ENCODE data around the gene ABCG5.

ABCG5 gene

GRCh38 chr2:43810452-43810851 is 28.2 kb downstream of the ABCG5 start:
- TF ChIP-seq ZNF274 (IDR thresholded peaks at IDR 0.05; ENCODE audit: low read depth, low read length) (no peak), SUZ12 (IDR thresholded peaks at IDR 0.05; ENCODE audit: extremely low read depth, insufficient read depth, insufficient read length) (no peak), YY1 (IDR thresholded peaks at IDR 0.05; ENCODE audit: insufficient read depth, insufficient read length) (no peak)
- no peak overlapping the region for H3K4me3 ChIP-seq (ENCODE audit: insufficient read length, low read depth)
- peaks cover 4% of the 10 kb centered on the region for H3K36me3 ChIP-seq (ENCODE audit: insufficient read depth, insufficient read length, low read length)
- no peaks in the 10 kb centered on the region for H3K27me3 ChIP-seq (ENCODE audit: insufficient read depth, insufficient read length)
- no peaks in the 10 kb centered on the region for H3K4me1 ChIP-seq (ENCODE audit: insufficient read depth, insufficient read length)
- no peak overlapping the region for H3K9ac ChIP-seq (ENCODE audit: insufficient read length, low read depth)
- no peak for DNase-seq (ENCODE audit: low read depth, low spot score)
- H3K9me3 ChIP-seq (ENCODE audit: insufficient read depth, low read length) = no peaks in the 10 kb centered on the region

- peaks cover 6% of the 10 kb centered on the region for H3K36me3 ChIP-seq (ENCODE audit: insufficient read depth, insufficient read length, low read length)
- H3K27me3 ChIP-seq (ENCODE audit: insufficient read depth, insufficient read length) = no peaks in the 10 kb centered on the region
- no peaks in the 10 kb centered on the region for H3K9me3 ChIP-seq (ENCODE audit: insufficient read depth, low read length)
- TF ChIP-seq YY1 (IDR thresholded peaks at IDR 0.05; ENCODE audit: insufficient read depth, insufficient read length) (no peak), SUZ12 (IDR thresholded peaks at IDR 0.05; ENCODE audit: extremely low read depth, insufficient read depth, insufficient read length) (no peak), ZNF274 (IDR thresholded peaks at IDR 0.05; ENCODE audit: low read depth, low read length) (no peak)
- no peak overlapping the region for H3K9ac ChIP-seq (ENCODE audit: insufficient read length, low read depth)
- no peak for DNase-seq (ENCODE audit: low read depth, low spot score)
- no peak overlapping the region for H3K4me3 ChIP-seq (ENCODE audit: insufficient read length, low read depth)
- no peaks in the 10 kb centered on the region for H3K4me1 ChIP-seq (ENCODE audit: insufficient read depth, insufficient read length)
These were observed 32.0 kb downstream of the ABCG5 start for GRCh38 chr2:43806719-43807031.

- no peak for DNase-seq (ENCODE audit: low read depth, low spot score)
- TF ChIP-seq ZNF274 (IDR thresholded peaks at IDR 0.05; ENCODE audit: low read depth, low read length) (no peak), YY1 (IDR thresholded peaks at IDR 0.05; ENCODE audit: insufficient read depth, insufficient read length) (no peak), SUZ12 (IDR thresholded peaks at IDR 0.05; ENCODE audit: extremely low read depth, insufficient read depth, insufficient read length) (no peak)
- Histone ChIP-seq H3K4me3 (ENCODE audit: insufficient read length, low read depth) (no peak overlapping the region), H3K36me3 (ENCODE audit: insufficient read depth, insufficient read length, low read length) (peaks cover 6% of the 10 kb centered on the region), H3K27me3 (ENCODE audit: insufficient read depth, insufficient read length) (no peaks in the 10 kb centered on the region), H3K4me1 (ENCODE audit: insufficient read depth, insufficient read length) (no peaks in the 10 kb centered on the region), H3K9ac (ENCODE audit: insufficient read length, low read depth) (no peak overlapping the region), H3K9me3 (ENCODE audit: insufficient read depth, low read length) (no peaks in the 10 kb centered on the region)
These were observed 35.5 kb downstream of the ABCG5 start for GRCh38 chr2:43803113-43803512.

- H3K9me3 ChIP-seq (ENCODE audit: insufficient read depth, low read length) = no peaks in the 10 kb centered on the region
- peaks cover 6% of the 10 kb centered on the region for H3K36me3 ChIP-seq (ENCODE audit: insufficient read depth, insufficient read length, low read length)
- TF ChIP-seq YY1 (IDR thresholded peaks at IDR 0.05; ENCODE audit: insufficient read depth, insufficient read length) = no peak
- no peak for TF ChIP-seq SUZ12 (IDR thresholded peaks at IDR 0.05; ENCODE audit: extremely low read depth, insufficient read depth, insufficient read length)
- no peak for TF ChIP-seq ZNF274 (IDR thresholded peaks at IDR 0.05; ENCODE audit: low read depth, low read length)
- no peaks in the 10 kb centered on the region for H3K4me1 ChIP-seq (ENCODE audit: insufficient read depth, insufficient read length)
- no peaks in the 10 kb centered on the region for H3K27me3 ChIP-seq (ENCODE audit: insufficient read depth, insufficient read length)
- no peak overlapping the region for H3K4me3 ChIP-seq (ENCODE audit: insufficient read length, low read depth)
- DNase-seq (ENCODE audit: low read depth, low spot score) = no peak
- H3K9ac ChIP-seq (ENCODE audit: insufficient read length, low read depth) = no peak overlapping the region
These were observed 36.5 kb downstream of the ABCG5 start for GRCh38 chr2:43802135-43802534.

GRCh38 chr2:43800894-43801293 is 37.7 kb downstream of the ABCG5 start:
- no peaks in the 10 kb centered on the region for H3K4me1 ChIP-seq (ENCODE audit: insufficient read depth, insufficient read length)
- no peak for DNase-seq (ENCODE audit: low read depth, low spot score)
- H3K9ac ChIP-seq (ENCODE audit: insufficient read length, low read depth) = no peak overlapping the region
- no peaks in the 10 kb centered on the region for H3K27me3 ChIP-seq (ENCODE audit: insufficient read depth, insufficient read length)
- H3K36me3 ChIP-seq (ENCODE audit: insufficient read depth, insufficient read length, low read length) = peaks cover 3% of the 10 kb centered on the region
- no peak for TF ChIP-seq YY1 (IDR thresholded peaks at IDR 0.05; ENCODE audit: insufficient read depth, insufficient read length)
- TF ChIP-seq ZNF274 (IDR thresholded peaks at IDR 0.05; ENCODE audit: low read depth, low read length) = no peak
- TF ChIP-seq SUZ12 (IDR thresholded peaks at IDR 0.05; ENCODE audit: extremely low read depth, insufficient read depth, insufficient read length) = no peak
- no peak overlapping the region for H3K4me3 ChIP-seq (ENCODE audit: insufficient read length, low read depth)
- H3K9me3 ChIP-seq (ENCODE audit: insufficient read depth, low read length) = no peaks in the 10 kb centered on the region

- Histone ChIP-seq H3K9ac (ENCODE audit: insufficient read length, low read depth) (no peak overlapping the region), H3K4me1 (ENCODE audit: insufficient read depth, insufficient read length) (no peaks in the 10 kb centered on the region), H3K27me3 (ENCODE audit: insufficient read depth, insufficient read length) (no peaks in the 10 kb centered on the region), H3K36me3 (ENCODE audit: insufficient read depth, insufficient read length, low read length) (no peaks in the 10 kb centered on the region), H3K9me3 (ENCODE audit: insufficient read depth, low read length) (no peaks in the 10 kb centered on the region), H3K4me3 (ENCODE audit: insufficient read length, low read depth) (no peak overlapping the region)
- DNase-seq (ENCODE audit: low read depth, low spot score) = no peak
- TF ChIP-seq YY1 (IDR thresholded peaks at IDR 0.05; ENCODE audit: insufficient read depth, insufficient read length) (no peak), SUZ12 (IDR thresholded peaks at IDR 0.05; ENCODE audit: extremely low read depth, insufficient read depth, insufficient read length) (no peak), ZNF274 (IDR thresholded peaks at IDR 0.05; ENCODE audit: low read depth, low read length) (no peak)
These were observed 40.3 kb downstream of the ABCG5 start for GRCh38 chr2:43798300-43798699.

- H3K27me3 ChIP-seq (ENCODE audit: insufficient read depth, insufficient read length) = no peaks in the 10 kb centered on the region
- no peak overlapping the region for H3K4me3 ChIP-seq (ENCODE audit: insufficient read length, low read depth)
- H3K4me1 ChIP-seq (ENCODE audit: insufficient read depth, insufficient read length) = no peaks in the 10 kb centered on the region
- no peaks in the 10 kb centered on the region for H3K36me3 ChIP-seq (ENCODE audit: insufficient read depth, insufficient read length, low read length)
- no peak for DNase-seq (ENCODE audit: low read depth, low spot score)
- H3K9ac ChIP-seq (ENCODE audit: insufficient read length, low read depth) = no peak overlapping the region
- TF ChIP-seq SUZ12 (IDR thresholded peaks at IDR 0.05; ENCODE audit: extremely low read depth, insufficient read depth, insufficient read length) (no peak), YY1 (IDR thresholded peaks at IDR 0.05; ENCODE audit: insufficient read depth, insufficient read length) (no peak), ZNF274 (IDR thresholded peaks at IDR 0.05; ENCODE audit: low read depth, low read length) (no peak)
- H3K9me3 ChIP-seq (ENCODE audit: insufficient read depth, low read length) = no peaks in the 10 kb centered on the region
These were observed 42.4 kb downstream of the ABCG5 start for GRCh38 chr2:43796206-43796605.

GRCh38 chr2:43794956-43795355 is 43.7 kb downstream of the ABCG5 start:
- H3K36me3 ChIP-seq (ENCODE audit: insufficient read depth, insufficient read length, low read length) = no peaks in the 10 kb centered on the region
- H3K9ac ChIP-seq (ENCODE audit: insufficient read length, low read depth) = no peak overlapping the region
- H3K4me3 ChIP-seq (ENCODE audit: insufficient read length, low read depth) = no peak overlapping the region
- TF ChIP-seq YY1 (IDR thresholded peaks at IDR 0.05; ENCODE audit: insufficient read depth, insufficient read length) (no peak), ZNF274 (IDR thresholded peaks at IDR 0.05; ENCODE audit: low read depth, low read length) (no peak), SUZ12 (IDR thresholded peaks at IDR 0.05; ENCODE audit: extremely low read depth, insufficient read depth, insufficient read length) (no peak)
- no peaks in the 10 kb centered on the region for H3K27me3 ChIP-seq (ENCODE audit: insufficient read depth, insufficient read length)
- no peaks in the 10 kb centered on the region for H3K9me3 ChIP-seq (ENCODE audit: insufficient read depth, low read length)
- no peaks in the 10 kb centered on the region for H3K4me1 ChIP-seq (ENCODE audit: insufficient read depth, insufficient read length)
- no peak for DNase-seq (ENCODE audit: low read depth, low spot score)

Data from NT2/D1 (cell line).